ENCODE data around the gene OR51B4. TPM values are rescaled to one million over a fixed set of nuclear protein-coding genes. Genes with fewer than 3 reads are reported as not detected.

The OR51B4 gene
- total RNA-seq, 1 experiment from 2014 or later = not detected

DNA sequence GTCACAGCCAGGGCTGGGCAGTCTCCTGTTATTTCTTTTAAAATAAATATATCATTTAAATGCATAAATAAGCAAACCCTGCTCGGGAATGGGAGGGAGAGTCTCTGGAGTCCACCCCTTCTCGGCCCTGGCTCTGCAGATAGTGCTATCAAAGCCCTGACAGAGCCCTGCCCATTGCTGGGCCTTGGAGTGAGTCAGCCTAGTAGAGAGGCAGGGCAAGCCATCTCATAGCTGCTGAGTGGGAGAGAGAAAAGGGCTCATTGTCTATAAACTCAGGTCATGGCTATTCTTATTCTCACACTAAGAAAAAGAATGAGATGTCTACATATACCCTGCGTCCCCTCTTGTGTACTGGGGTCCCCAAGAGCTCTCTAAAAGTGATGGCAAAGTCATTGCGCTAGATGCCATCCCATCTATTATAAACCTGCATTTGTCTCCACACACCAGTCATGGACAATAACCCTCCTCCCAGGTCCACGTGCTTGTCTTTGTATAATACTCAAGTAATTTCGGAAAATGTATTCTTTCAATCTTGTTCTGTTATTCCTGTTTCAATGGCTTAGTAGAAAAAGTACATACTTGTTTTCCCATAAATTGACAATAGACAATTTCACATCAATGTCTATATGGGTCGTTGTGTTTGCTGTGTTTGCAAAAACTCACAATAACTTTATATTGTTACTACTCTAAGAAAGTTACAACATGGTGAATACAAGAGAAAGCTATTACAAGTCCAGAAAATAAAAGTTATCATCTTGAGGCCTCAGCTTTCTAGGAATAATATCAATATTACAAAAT is 13.4 kb downstream of the OR51B4 start:
- no peak for TF ChIP-seq KAT7 (CRISPR knock-in tag; IDR thresholded peaks at IDR 0.05; ENCODE audit: borderline replicate concordance)
- no peak for TF ChIP-seq MYBL2 (CRISPR knock-in tag; IDR thresholded peaks at IDR 0.05)
- TF ChIP-seq ZNF416 (CRISPR knock-in tag; IDR thresholded peaks at IDR 0.05) = no peak
- no peak for TF ChIP-seq ZNF425 (CRISPR knock-in tag; conservative IDR thresholded peaks at IDR 0.05)
- TF ChIP-seq JAZF1 (CRISPR knock-in tag; IDR thresholded peaks at IDR 0.05) = no peak
- TF ChIP-seq, protein P1, sequence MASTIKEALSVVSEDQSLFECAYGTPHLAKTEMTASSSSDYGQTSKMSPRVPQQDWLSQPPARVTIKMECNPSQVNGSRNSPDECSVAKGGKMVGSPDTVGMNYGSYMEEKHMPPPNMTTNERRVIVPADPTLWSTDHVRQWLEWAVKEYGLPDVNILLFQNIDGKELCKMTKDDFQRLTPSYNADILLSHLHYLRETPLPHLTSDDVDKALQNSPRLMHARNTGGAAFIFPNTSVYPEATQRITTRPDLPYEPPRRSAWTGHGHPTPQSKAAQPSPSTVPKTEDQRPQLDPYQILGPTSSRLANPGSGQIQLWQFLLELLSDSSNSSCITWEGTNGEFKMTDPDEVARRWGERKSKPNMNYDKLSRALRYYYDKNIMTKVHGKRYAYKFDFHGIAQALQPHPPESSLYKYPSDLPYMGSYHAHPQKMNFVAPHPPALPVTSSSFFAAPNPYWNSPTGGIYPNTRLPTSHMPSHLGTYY (CRISPR knock-in tag; IDR thresholded peaks at IDR 0.05) = no peak
- TF ChIP-seq AR (CRISPR knock-in tag; IDR thresholded peaks at IDR 0.05) = no peak
- no peak for TF ChIP-seq GABPB1 (CRISPR knock-in tag; IDR thresholded peaks at IDR 0.05)
- TF ChIP-seq ZNF532 (CRISPR knock-in tag; IDR thresholded peaks at IDR 0.05; ENCODE audit: borderline replicate concordance) = no peak
- no peak for TF ChIP-seq ZNF671 (CRISPR knock-in tag; IDR thresholded peaks at IDR 0.05)
- TF ChIP-seq SMAD4 (CRISPR knock-in tag; IDR thresholded peaks at IDR 0.05) = no peak
- no peak for TF ChIP-seq USF1 (CRISPR knock-in tag; IDR thresholded peaks at IDR 0.05)
- TF ChIP-seq ZNF232 (CRISPR knock-in tag; IDR thresholded peaks at IDR 0.05) = no peak
- no peak for TF ChIP-seq ZNF317 (CRISPR knock-in tag; IDR thresholded peaks at IDR 0.05; ENCODE audit: borderline replicate concordance, low read depth)
- no peak for TF ChIP-seq PRRX2 (CRISPR knock-in tag; IDR thresholded peaks at IDR 0.05)
- no peak for TF ChIP-seq FOXK1 (CRISPR knock-in tag; IDR thresholded peaks at IDR 0.05)
- no peak for TF ChIP-seq CDX4 (CRISPR knock-in tag; IDR thresholded peaks at IDR 0.05; ENCODE audit: borderline replicate concordance)
- TF ChIP-seq ZNF121 (CRISPR knock-in tag; IDR thresholded peaks at IDR 0.05) = no peak
- no peak for TF ChIP-seq TEAD4 (CRISPR knock-in tag; IDR thresholded peaks at IDR 0.05)
- H3K27ac Mint-ChIP-seq = no peak overlapping the region
- H3K4me1 Mint-ChIP-seq = no peaks in the 10 kb centered on the region
- ATAC-seq (no peak), DNase-seq (ENCODE audit: low spot score) (no peak)
- H3K27me3 Mint-ChIP-seq (ENCODE audit: low read depth) = no peaks in the 10 kb centered on the region
- POLR2A ChIA-PET = interaction anchor here (0.6 kb wide), 1 partner anchor 40 kb away, joined by 3 read pairs; no protein-coding TSS in a partner anchor
- CTCF ChIA-PET = no interaction called here
- H3K36me3 Mint-ChIP-seq = no peaks in the 10 kb centered on the region
- peaks cover 3% of the 10 kb centered on the region for H3K9me3 Mint-ChIP-seq
- no peak overlapping the region for H3K4me3 Mint-ChIP-seq

Data from WTC11 (cell line).